ENCODE data around the gene ERC2.

The ERC2 gene

GRCh38 chr3:55965776-55966175 is 502.5 kb downstream of the ERC2 start:
- no peak for DNase-seq

- no peak for DNase-seq
Observed at GRCh38 chr3:55964491-55964985, 503.7 kb downstream of the ERC2 start.

GRCh38 chr3:55963601-55964000 is 504.7 kb downstream of the ERC2 start:
- no peak for DNase-seq

- DNase-seq = no peak
Observed at GRCh38 chr3:55959471-55960080, 508.7 kb downstream of the ERC2 start.

- no peak for DNase-seq
Observed at GRCh38 chr3:55958605-55959004, 509.7 kb downstream of the ERC2 start.

GRCh38 chr3:55955891-55956477 is 512.3 kb downstream of the ERC2 start:
- no peak for DNase-seq

GRCh38 chr3:55951388-55951787 is 516.9 kb downstream of the ERC2 start:
- DNase-seq = no peak

GRCh38 chr3:55947406-55947805 is 520.9 kb downstream of the ERC2 start:
- no peak for DNase-seq

GRCh38 chr3:55946574-55947160 is 521.6 kb downstream of the ERC2 start:
- DNase-seq = no peak

GRCh38 chr3:55942868-55943267 is 525.4 kb downstream of the ERC2 start:
- DNase-seq = no peak

GRCh38 chr3:55939287-55939686 is 529.0 kb downstream of the ERC2 start:
- no peak for DNase-seq

GRCh38 chr3:55937301-55937700 is 531.0 kb downstream of the ERC2 start:
- DNase-seq = no peak

- DNase-seq = no peak
Observed at GRCh38 chr3:55936549-55937052, 531.7 kb downstream of the ERC2 start.

GRCh38 chr3:55935241-55935640 is 533.0 kb downstream of the ERC2 start:
- DNase-seq = peak; percentile 19

- no peak for DNase-seq
Observed at GRCh38 chr3:55934771-55935170, 533.5 kb downstream of the ERC2 start.

- DNase-seq = no peak
Observed at GRCh38 chr3:55929154-55929869, 539.0 kb downstream of the ERC2 start.

GRCh38 chr3:55923626-55924025 is 544.6 kb downstream of the ERC2 start:
- no peak for DNase-seq

- no peak for DNase-seq
Observed at GRCh38 chr3:55923207-55923606, 545.1 kb downstream of the ERC2 start.

- no peak for DNase-seq
Observed at GRCh38 chr3:55912880-55913279, 555.4 kb downstream of the ERC2 start.

GRCh38 chr3:55911266-55911665 is 557.0 kb downstream of the ERC2 start:
- no peak for DNase-seq

GRCh38 chr3:55910543-55910942 is 557.7 kb downstream of the ERC2 start:
- no peak for DNase-seq

- no peak for DNase-seq
Observed at GRCh38 chr3:55909373-55909772, 558.9 kb downstream of the ERC2 start.

- no peak for DNase-seq
Observed at GRCh38 chr3:55907616-55908015, 560.7 kb downstream of the ERC2 start.

- no peak for DNase-seq
Observed at GRCh38 chr3:55906896-55907295, 561.4 kb downstream of the ERC2 start.

Data from NCI-H774 (cell line).